H1 (cell line): ENCODE results near the gene AKAP7. TPM values are rescaled to one million over a fixed set of nuclear protein-coding genes. Genes with fewer than 3 reads are reported as not detected.

ENCODE experiments used
- CTCF ChIA-PET: fragments of 300-600 bp; sonication (Branson Sonifier 250); formaldehyde crosslinking; loops from one replicate; lab custom pipeline; 2021; ENCODE audit not compliant: partially characterized antibody; lab: Charles Lee
- POLR2A ChIA-PET: fragments of 300-600 bp; sonication (Branson Sonifier 250); formaldehyde crosslinking; loops from one replicate; lab custom pipeline; 2021; ENCODE audit warnings: inconsistent platforms; ENCODE audit not compliant: partially characterized antibody; lab: Charles Lee
- DNase-seq, 2 experiments: peaks; one replicate each; pipeline versions ENCODE4 v3.0.0 to v3.0.0-alpha.2; 2010 to 2022; ENCODE audit warnings: low spot score in 2 of 2, low read depth in 1 of 2, mixed read lengths in 1 of 2
- FAIRE-seq: peaks from 2 replicates; lab custom pipeline; 2011; peaks lifted over from hg19 to GRCh38; lab: Jason Lieb, UNC
- H2AFZ ChIP-seq: 2 replicates; pipeline ENCODE4 v1.8.1; 2012; ENCODE audit warnings: low read length, inconsistent platforms
- H2AK5ac ChIP-seq: 2 replicates; pipeline ENCODE4 v1.6.1; 2013; ENCODE audit warnings: low read depth, low read length
- H2BK120ac ChIP-seq: replicated peaks from 2 replicates; pipeline ENCODE3; 2013; ENCODE audit warnings: low read depth, low read length, inconsistent platforms
- H2BK12ac ChIP-seq: 2 replicates; pipeline ENCODE4 v1.6.1; 2013; ENCODE audit warnings: low read depth, low read length
- H2BK15ac ChIP-seq: 2 replicates; pipeline ENCODE4 v1.6.1; 2013; ENCODE audit warnings: low read length
- H2BK20ac ChIP-seq: 2 replicates; pipeline ENCODE4 v1.6.1; 2013; ENCODE audit warnings: low read length
- H2BK5ac ChIP-seq: 2 replicates; pipeline ENCODE4 v1.6.1; 2013; ENCODE audit warnings: low read depth, low read length
- H3K14ac ChIP-seq: 2 replicates; pipeline ENCODE4 v1.6.1; 2013; ENCODE audit warnings: inconsistent platforms; ENCODE audit not compliant: insufficient read length
- H3K18ac ChIP-seq: 2 replicates; pipeline ENCODE4 v1.6.1; 2013; ENCODE audit warnings: low read length; ENCODE audit errors: extremely low read depth
- H3K23ac ChIP-seq: 2 replicates; pipeline ENCODE4 v1.6.1; 2013; ENCODE audit warnings: inconsistent platforms; ENCODE audit not compliant: insufficient read length
- H3K23me2 ChIP-seq: 2 replicates; pipeline ENCODE4 v1.6.1; 2013; ENCODE audit warnings: low read depth, low read length
- H3K27ac ChIP-seq: 2 replicates; pipeline ENCODE4 v1.6.1; 2011; ENCODE audit warnings: low read depth, low read length, inconsistent platforms
- H3K27me3 ChIP-seq, 4 experiments: replicated peaks in 1 of 4; 1 replicate in 1 of 4; 2 replicates in 3 of 4; pipeline versions ENCODE4 v1.6.1 to v1.8.1; 2011 to 2013; ENCODE audit warnings: low read length in 3 of 4, mild to moderate bottlenecking in 3 of 4, inconsistent platforms in 2 of 4, mixed read lengths in 2 of 4, moderate library complexity in 1 of 4; ENCODE audit not compliant: control insufficient read depth in 3 of 4, insufficient read depth in 3 of 4; ENCODE audit errors: extremely low read depth in 1 of 4
- H3K36me3 ChIP-seq, 4 experiments: 2 replicates each; pipeline versions ENCODE4 v1.6.1 to v1.8.1; 2011 to 2013; ENCODE audit warnings: mild to moderate bottlenecking in 4 of 4, low read length in 3 of 4, moderate library complexity in 2 of 4, control low read depth in 1 of 4, inconsistent platforms in 1 of 4; ENCODE audit not compliant: insufficient read depth in 4 of 4, control insufficient read depth in 2 of 4
- H3K4ac ChIP-seq: replicated peaks from 2 replicates; pipeline ENCODE3; 2013; ENCODE audit warnings: low read length, low read depth, mixed read lengths, inconsistent platforms; ENCODE audit not compliant: insufficient read length
- H3K4me1 ChIP-seq, 4 experiments: replicated peaks in 1 of 4; 1 replicate in 1 of 4; 2 replicates in 3 of 4; pipeline versions ENCODE4 v1.6.1 to v1.8.1; 2011 to 2013; ENCODE audit warnings: low read length in 3 of 4, inconsistent platforms in 2 of 4, mixed read lengths in 1 of 4; ENCODE audit not compliant: insufficient read depth in 4 of 4, control insufficient read depth in 3 of 4
- H3K4me2 ChIP-seq, 2 experiments: 2 replicates each; pipeline versions ENCODE4 v1.6.1 to v1.8.1; 2011 to 2013; ENCODE audit warnings: low read depth in 2 of 2, low read length in 2 of 2, control low read depth in 1 of 2, inconsistent platforms in 1 of 2, mild to moderate bottlenecking in 1 of 2; ENCODE audit not compliant: insufficient read depth in 1 of 2
- H3K4me3 ChIP-seq, 4 experiments: fragments of 200-600, 300-600 bp in 1 of 4; sonication (generic), shearing (Covaris generic), sonication (Bioruptor Twin) in 1 of 4; 2 replicates each; pipeline versions ENCODE4 v1.5.1 to v1.8.1; 2011 to 2016; ENCODE audit warnings: low read length in 4 of 4, low read depth in 3 of 4, control low read depth in 2 of 4, inconsistent platforms in 2 of 4, mild to moderate bottlenecking in 2 of 4, mixed read lengths in 1 of 4, moderate library complexity in 1 of 4; ENCODE audit not compliant: insufficient read depth in 2 of 4; ENCODE audit errors: extremely low read depth in 1 of 4
- H3K56ac ChIP-seq: replicated peaks from 2 replicates; pipeline ENCODE3; 2013; ENCODE audit warnings: low read depth, mild to moderate bottlenecking, mixed read lengths, low read length, inconsistent platforms; ENCODE audit not compliant: insufficient read length
- H3K79me1 ChIP-seq: 2 replicates; pipeline ENCODE4 v1.6.1; 2013; ENCODE audit warnings: low read depth, low read length, control low read depth
- H3K79me2 ChIP-seq, 2 experiments: 2 replicates each; pipeline versions ENCODE4 v1.6.1 to v1.8.1; 2012 to 2013; ENCODE audit warnings: low read length in 2 of 2, mild to moderate bottlenecking in 2 of 2, inconsistent platforms in 1 of 2; ENCODE audit not compliant: insufficient read depth in 2 of 2, control insufficient read depth in 1 of 2
- H3K9ac ChIP-seq, 4 experiments: replicated peaks in 1 of 4; 1 replicate in 1 of 4; 2 replicates in 3 of 4; pipeline versions ENCODE4 v1.6.1 to v1.8.1; 2011 to 2013; ENCODE audit warnings: low read depth in 3 of 4, low read length in 3 of 4, control low read depth in 2 of 4, mild to moderate bottlenecking in 2 of 4, moderate library complexity in 2 of 4, inconsistent platforms in 1 of 4; ENCODE audit errors: extremely low read depth in 1 of 4
- H3K9me3 ChIP-seq, 2 experiments: 2 replicates each; pipeline versions ENCODE4 v1.6.1 to v1.8.1; 2012 to 2013; ENCODE audit warnings: mild to moderate bottlenecking in 2 of 2, moderate library complexity in 2 of 2, control low read depth in 1 of 2, inconsistent platforms in 1 of 2, low read depth in 1 of 2, low read length in 1 of 2, mixed read lengths in 1 of 2; ENCODE audit not compliant: insufficient read depth in 2 of 2
- H4K20me1 ChIP-seq, 2 experiments: replicated peaks in 1 of 2; 2 replicates each; pipeline versions ENCODE3 to v1.8.1; 2011 to 2013; ENCODE audit warnings: inconsistent platforms in 2 of 2, low read length in 2 of 2, mild to moderate bottlenecking in 1 of 2; ENCODE audit not compliant: insufficient read depth in 2 of 2, control insufficient read depth in 1 of 2
- H4K5ac ChIP-seq: 2 replicates; pipeline ENCODE4 v1.6.1; 2013; ENCODE audit warnings: low read length, low read depth, mixed read lengths, inconsistent platforms; ENCODE audit not compliant: insufficient read length
- H4K8ac ChIP-seq: 2 replicates; pipeline ENCODE4 v1.8.0; 2013; ENCODE audit warnings: mild to moderate bottlenecking, moderate library complexity, low read length, inconsistent platforms; ENCODE audit not compliant: insufficient read depth; ENCODE audit errors: extremely low read depth
- H4K91ac ChIP-seq: replicated peaks from 2 replicates; pipeline ENCODE3; 2013; ENCODE audit warnings: low read length, mixed read lengths, inconsistent platforms; ENCODE audit not compliant: insufficient read length
- CBX8 ChIP-seq: fragments of 300-800, 300-1000 bp; sonication (generic); IDR thresholded peaks from 2 replicates; pipeline ENCODE4 v1.7.1; 2016; ENCODE audit warnings: low read depth, low read length, borderline replicate concordance
- CEBPB ChIP-seq: IDR thresholded peaks from 2 replicates; pipeline ENCODE4 v1.6.1; 2012; ENCODE audit warnings: low read depth, low read length
- GABPA ChIP-seq: IDR thresholded peaks from 2 replicates; pipeline ENCODE4 v1.6.1; 2011; ENCODE audit warnings: mild to moderate bottlenecking, low read length, moderate library complexity, borderline replicate concordance; ENCODE audit not compliant: insufficient read depth
- GTF2F1 ChIP-seq: IDR thresholded peaks from 2 replicates; pipeline ENCODE4 v1.6.1; 2012; ENCODE audit warnings: low read depth, low read length, improper control_type of control experiment, borderline replicate concordance
- JUND ChIP-seq: IDR thresholded peaks from 2 replicates; pipeline ENCODE4 v1.6.1; 2011; ENCODE audit warnings: mild to moderate bottlenecking, improper control_type of control experiment, low read length
- POLR2AphosphoS5 ChIP-seq: IDR thresholded peaks from 2 replicates; pipeline ENCODE4 v1.6.1; 2011; ENCODE audit warnings: low read depth, low read length
- RXRA ChIP-seq: IDR thresholded peaks from 2 replicates; pipeline ENCODE4 v1.6.1; 2011; ENCODE audit warnings: low read depth, mild to moderate bottlenecking, low read length, moderate library complexity; ENCODE audit not compliant: insufficient read depth
- SIN3A ChIP-seq, 2 experiments: IDR thresholded peaks in 1 of 2; conservative IDR thresholded peaks in 1 of 2; 2 replicates each; pipeline ENCODE4 v1.6.1; 2011 to 2012; ENCODE audit warnings: low read length in 2 of 2, improper control_type of control experiment in 1 of 2, low read depth in 1 of 2, mild to moderate bottlenecking in 1 of 2
- ZNF274 ChIP-seq: IDR thresholded peaks from 2 replicates; pipeline ENCODE4 v1.7.0; 2012; ENCODE audit warnings: low read length, borderline replicate concordance; ENCODE audit errors: extremely low read depth
- WGBS, 2 experiments: shearing (Covaris generic) in 1 of 2; methylation state at CpG; one replicate each; pipeline versions ENCODE4 v1.1.6 to v1.1.7; 2013 to 2015; ENCODE audit warnings: low lambda C conversion rate in 2 of 2, mixed read lengths in 2 of 2, inconsistent platforms in 1 of 2, low coverage in 1 of 2, missing lambda C conversion rate in 1 of 2; ENCODE audit not compliant: insufficient replicate concordance in 2 of 2, insufficient coverage in 1 of 2, insufficient read length in 1 of 2; ENCODE audit errors: extremely low coverage in 1 of 2, missing lambda C conversion rate in 1 of 2; 5-methylcytosine and 5-hydroxymethylcytosine counted together
- polyA plus RNA-seq, 7 experiments: library from polyadenylated mRNA; depleted of rRNA in 3 of 7; stranded (reverse) in 5 of 7; unstranded in 2 of 7; fragments of >200 nt in 5 of 7; fragments of 200-250 nt in 2 of 7; gene quantifications; 1 replicate in 5 of 7; 2 replicates in 1 of 7; 4 replicates in 1 of 7; pipeline versions ENCODE4 v1.2.1 to v1.2.3, GENCODE V29; 2011 to 2013; ENCODE audit warnings: missing spikeins in 2 of 7, mixed read lengths in 2 of 7
- total RNA-seq: library from RNA; stranded (reverse); fragmentation: NEBNext Ultra II Directional; extraction: Animal tissue kit (Norgen Biotek cat#: 25700); gene quantifications from 2 replicates; pipeline ENCODE4 v1.2.1, GENCODE V29; 2021
- TF ChIP-seq, protein P1 (sequence below), 3 experiments: IDR thresholded peaks; 1 replicate in 2 of 3; 2 replicates in 1 of 3; pipeline versions ENCODE4 v1.5.1 to v1.6.1; 2011; ENCODE audit warnings: low read length in 3 of 3, mild to moderate bottlenecking in 3 of 3, inconsistent platforms in 2 of 3, low read depth in 1 of 3, moderate library complexity in 1 of 3; ENCODE audit not compliant: insufficient read depth in 1 of 3; ENCODE audit errors: control extremely low read depth in 1 of 3

Gene AKAP7
- total and polyA plus RNA-seq, 2 of the 8 experiments (the other 6 are each of a cell fraction or from before 2014, with no cell fraction given), result 4.7 to 16.9 TPM

DNA sequence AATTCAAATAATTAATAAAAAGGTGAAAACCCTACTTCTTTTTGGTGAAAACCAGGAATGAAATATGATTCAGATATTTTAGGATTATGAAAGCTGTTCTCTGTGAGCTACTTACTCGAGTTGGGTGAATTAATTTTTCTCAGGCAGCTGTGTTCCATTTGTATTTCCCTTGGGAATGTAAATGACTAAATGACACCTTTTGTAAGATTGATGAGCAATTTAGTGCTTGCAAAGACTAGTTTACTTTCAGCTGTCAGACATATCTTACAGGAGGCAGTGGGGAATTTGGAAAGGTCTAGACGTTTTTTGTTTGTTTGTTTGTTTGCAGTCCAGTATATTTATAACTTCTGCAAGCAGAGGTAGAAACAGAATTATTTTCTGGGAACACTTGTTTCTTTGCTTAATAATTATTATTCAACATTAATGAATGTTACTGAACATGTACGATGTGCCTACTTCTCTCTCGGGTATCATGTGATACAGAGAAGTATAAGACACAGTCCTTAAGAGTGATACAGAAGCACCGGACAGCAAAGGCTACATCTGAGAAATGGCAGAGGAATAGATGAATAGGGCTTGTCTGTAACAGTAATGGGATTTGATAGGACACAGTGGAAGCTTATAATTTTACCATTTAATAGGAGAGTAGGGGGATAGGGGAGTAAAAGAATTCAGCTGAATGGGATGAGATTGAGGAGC is 91.3 kb downstream of the AKAP7 start:
- no peak overlapping the region for H2BK20ac ChIP-seq
- 91% methylated on average over 5 of the region's 5 CpGs; no CpG with 5 or more reads in 1 of the 2 experiments for WGBS, 2 experiments

More for the DNA sequence above, 91.3 kb downstream of the AKAP7 start:
- no peak overlapping the region for H2BK15ac ChIP-seq
- H3K79me2 ChIP-seq, result no peaks in the 10 kb centered on the region
- H3K4ac ChIP-seq, result no peak overlapping the region
- no peaks in the 10 kb centered on the region for H4K20me1 ChIP-seq
- no peaks in the 10 kb centered on the region for H3K23me2 ChIP-seq
- no peak overlapping the region for H3K4me3 ChIP-seq
- no peak overlapping the region for H4K5ac ChIP-seq
- no peaks in the 10 kb centered on the region for H3K36me3 ChIP-seq
- no peak overlapping the region for H3K14ac ChIP-seq
- H2AK5ac ChIP-seq, result no peak overlapping the region
- H3K4me2 ChIP-seq, result no peak overlapping the region
- H3K27me3 ChIP-seq, result no peaks in the 10 kb centered on the region
- H3K4me1 ChIP-seq, result peaks cover 0 to 8% (median 2%) of the 10 kb centered on the region in 4 experiments; a peak in 2 of 7 replicates
- no peaks in the 10 kb centered on the region for H3K9me3 ChIP-seq
- H3K27ac ChIP-seq, result no peak overlapping the region
- H2BK120ac ChIP-seq, result no peak overlapping the region
- H3K18ac ChIP-seq, result no peak overlapping the region
- H3K56ac ChIP-seq, result no peak overlapping the region
- H2AFZ ChIP-seq, result no peak overlapping the region
- FAIRE-seq, result no peak
- no peak overlapping the region for H2BK5ac ChIP-seq
- no peak overlapping the region for H4K91ac ChIP-seq
- DNase-seq, result no peak
- ChIA-PET POLR2A (interaction anchor here (0.6 kb wide), 1 partner anchor 307 kb away, joined by 3 read pairs; no protein-coding TSS in a partner anchor), CTCF (interaction anchor here (0.6 to 1.6 kb wide), 5 partner anchors 11 to 853 kb away, joined by 3 to 5 read pairs (median 3); no protein-coding TSS in a partner anchor)
- H3K9ac ChIP-seq, result no peak overlapping the region
- no peak overlapping the region for H3K23ac ChIP-seq
- no peak for TF ChIP-seq JUND
- TF ChIP-seq CEBPB, result no peak
- no peak for TF ChIP-seq GTF2F1
- TF ChIP-seq SIN3A (conservative IDR thresholded peaks at IDR 0.05 in 1 of 2, IDR thresholded peaks at IDR 0.05 in 1 of 2; ENCODE audit: low read depth in 1 of 2, low read length in 2 of 2), result no peak
- TF ChIP-seq GABPA, result no peak
- TF ChIP-seq POLR2AphosphoS5, result no peak
- TF ChIP-seq RXRA, result no peak
- TF ChIP-seq, protein P1, sequence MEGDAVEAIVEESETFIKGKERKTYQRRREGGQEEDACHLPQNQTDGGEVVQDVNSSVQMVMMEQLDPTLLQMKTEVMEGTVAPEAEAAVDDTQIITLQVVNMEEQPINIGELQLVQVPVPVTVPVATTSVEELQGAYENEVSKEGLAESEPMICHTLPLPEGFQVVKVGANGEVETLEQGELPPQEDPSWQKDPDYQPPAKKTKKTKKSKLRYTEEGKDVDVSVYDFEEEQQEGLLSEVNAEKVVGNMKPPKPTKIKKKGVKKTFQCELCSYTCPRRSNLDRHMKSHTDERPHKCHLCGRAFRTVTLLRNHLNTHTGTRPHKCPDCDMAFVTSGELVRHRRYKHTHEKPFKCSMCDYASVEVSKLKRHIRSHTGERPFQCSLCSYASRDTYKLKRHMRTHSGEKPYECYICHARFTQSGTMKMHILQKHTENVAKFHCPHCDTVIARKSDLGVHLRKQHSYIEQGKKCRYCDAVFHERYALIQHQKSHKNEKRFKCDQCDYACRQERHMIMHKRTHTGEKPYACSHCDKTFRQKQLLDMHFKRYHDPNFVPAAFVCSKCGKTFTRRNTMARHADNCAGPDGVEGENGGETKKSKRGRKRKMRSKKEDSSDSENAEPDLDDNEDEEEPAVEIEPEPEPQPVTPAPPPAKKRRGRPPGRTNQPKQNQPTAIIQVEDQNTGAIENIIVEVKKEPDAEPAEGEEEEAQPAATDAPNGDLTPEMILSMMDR (IDR thresholded peaks at IDR 0.05; ENCODE audit: control extremely low read depth in 1 of 3, insufficient read depth in 1 of 3, low read depth in 1 of 3, low read length in 3 of 3), result no peak
- TF ChIP-seq ZNF274, result no peak
- no peak for TF ChIP-seq CBX8
- no peaks in the 10 kb centered on the region for H3K79me1 ChIP-seq
- no peak overlapping the region for H2BK12ac ChIP-seq
- H4K8ac ChIP-seq, result no peak overlapping the region
